Measurements from ENCODE around the gene SLC9A9.

Gene SLC9A9

DNA sequence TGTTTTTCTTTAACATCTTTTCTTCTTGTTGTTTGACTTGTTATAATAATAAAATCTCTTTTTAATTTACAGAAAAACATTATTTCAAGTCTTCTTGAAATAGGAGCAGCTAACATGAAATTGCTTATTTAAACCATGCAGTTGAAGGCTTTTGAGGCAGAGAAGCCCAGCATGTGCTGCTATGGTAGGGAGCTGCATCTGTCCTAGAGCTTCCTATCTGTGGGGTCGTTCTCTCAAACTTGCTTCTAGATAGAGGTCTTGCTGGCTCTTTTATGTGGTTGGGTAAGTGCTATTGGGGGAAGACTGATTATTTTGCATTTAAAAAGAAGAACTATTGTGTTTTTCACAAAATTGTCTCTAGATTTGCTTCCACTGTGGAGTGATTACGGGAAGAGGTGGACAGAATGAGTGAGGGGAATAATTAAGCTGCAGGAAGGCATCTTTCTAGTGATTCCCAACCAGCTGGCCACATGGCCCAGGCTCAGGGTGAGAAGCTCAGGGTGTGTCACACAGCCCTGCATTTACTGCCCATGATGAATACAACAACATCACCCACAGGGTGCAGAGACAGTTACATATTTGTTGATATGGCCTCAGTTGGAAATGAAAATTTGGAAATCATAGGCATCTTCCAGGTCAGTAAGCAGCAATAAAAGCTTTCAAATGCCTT, 630.0 kb downstream of the SLC9A9 start:
- 0 out of 2 replicates have a peak, but pooled peaks cover 5% of the 10 kb centered on the region for H3K4me1 ChIP-seq (ENCODE audit: low read length)
- no peak overlapping the region for H3K27ac ChIP-seq (ENCODE audit: low read length)
- H3K9me2 ChIP-seq (replicated peaks; ENCODE audit: insufficient read depth, low read length): no peaks in the 10 kb centered on the region
- TF ChIP-seq EZH2phosphoT487 (IDR thresholded peaks at IDR 0.05; ENCODE audit: low read length): no peak
- no peak for TF ChIP-seq CTCF (IDR thresholded peaks at IDR 0.05; ENCODE audit: low read length)
- TF ChIP-seq EZH2 (optimal IDR thresholded peaks at IDR 0.05; ENCODE audit: low read depth, low read length): no peak
- H3K9ac ChIP-seq (ENCODE audit: low read length): no peak overlapping the region
- H4K20me1 ChIP-seq (ENCODE audit: insufficient read depth, low read length): no peaks in the 10 kb centered on the region
- H3K4me2 ChIP-seq (ENCODE audit: low read depth, low read length): no peak overlapping the region
- H3K79me2 ChIP-seq (ENCODE audit: low read length): no peaks in the 10 kb centered on the region
- no peaks in the 10 kb centered on the region for H3K27me3 ChIP-seq (replicated peaks; ENCODE audit: insufficient read depth, low read length)
- H2AFZ ChIP-seq (ENCODE audit: low read length): no peak overlapping the region
- no peak overlapping the region for H3K4me3 ChIP-seq (ENCODE audit: low read length)
- DNase-seq: no peak
- no peaks in the 10 kb centered on the region for H3F3A ChIP-seq (ENCODE audit: insufficient read depth, low read length)
- no peaks in the 10 kb centered on the region for H3K36me3 ChIP-seq (replicated peaks; ENCODE audit: insufficient read depth, low read length)
- no peaks in the 10 kb centered on the region for H3K9me3 ChIP-seq (replicated peaks; ENCODE audit: insufficient read depth, low read length)

- Histone ChIP-seq H4K20me1 (ENCODE audit: insufficient read depth, low read length) (no peaks in the 10 kb centered on the region), H3K79me2 (ENCODE audit: low read length) (no peaks in the 10 kb centered on the region), H3K4me3 (ENCODE audit: low read length) (no peak overlapping the region), H3K4me2 (ENCODE audit: low read depth, low read length) (peak overlapping the region; percentile 39; the same call in 1 of the 2 replicates), H3K27me3 (replicated peaks; ENCODE audit: insufficient read depth, low read length) (no peaks in the 10 kb centered on the region), H3K36me3 (replicated peaks; ENCODE audit: insufficient read depth, low read length) (no peaks in the 10 kb centered on the region), H3F3A (ENCODE audit: insufficient read depth, low read length) (no peaks in the 10 kb centered on the region), H3K9me3 (replicated peaks; ENCODE audit: insufficient read depth, low read length) (no peaks in the 10 kb centered on the region), H3K27ac (ENCODE audit: low read length) (no peak overlapping the region), H3K9me2 (replicated peaks; ENCODE audit: insufficient read depth, low read length) (no peaks in the 10 kb centered on the region), H3K9ac (ENCODE audit: low read length) (no peak overlapping the region), H2AFZ (ENCODE audit: low read length) (0 out of 2 replicates have a peak overlapping the region, but pooled peaks have one; percentile 43), H3K4me1 (ENCODE audit: low read length) (0 out of 2 replicates have a peak, but pooled peaks cover 5% of the 10 kb centered on the region)
- TF ChIP-seq EZH2phosphoT487 (IDR thresholded peaks at IDR 0.05; ENCODE audit: low read length): no peak
- no peak for TF ChIP-seq EZH2 (optimal IDR thresholded peaks at IDR 0.05; ENCODE audit: low read depth, low read length)
- TF ChIP-seq CTCF (IDR thresholded peaks at IDR 0.05; ENCODE audit: low read length): no peak
- DNase-seq: no peak
Observed at GRCh38 chr3:143217283-143217682, 631.0 kb downstream of the SLC9A9 start.

GRCh38 chr3:143216709-143217182, 631.5 kb downstream of the SLC9A9 start:
- peak; percentile 33 for DNase-seq
- Histone ChIP-seq H3K36me3 (replicated peaks; ENCODE audit: insufficient read depth, low read length) (no peaks in the 10 kb centered on the region), H3K9me3 (replicated peaks; ENCODE audit: insufficient read depth, low read length) (no peaks in the 10 kb centered on the region), H4K20me1 (ENCODE audit: insufficient read depth, low read length) (no peaks in the 10 kb centered on the region), H3K4me3 (ENCODE audit: low read length) (no peak overlapping the region), H3K27ac (ENCODE audit: low read length) (no peak overlapping the region), H3F3A (ENCODE audit: insufficient read depth, low read length) (no peaks in the 10 kb centered on the region), H3K9me2 (replicated peaks; ENCODE audit: insufficient read depth, low read length) (no peaks in the 10 kb centered on the region), H3K4me1 (ENCODE audit: low read length) (0 out of 2 replicates have a peak, but pooled peaks cover 5% of the 10 kb centered on the region), H3K9ac (ENCODE audit: low read length) (no peak overlapping the region), H3K4me2 (ENCODE audit: low read depth, low read length) (peak overlapping the region; percentile 39; the same call in 1 of the 2 replicates), H3K79me2 (ENCODE audit: low read length) (no peaks in the 10 kb centered on the region), H2AFZ (ENCODE audit: low read length) (peak overlapping the region; percentile 43; the same call in 1 of the 2 replicates), H3K27me3 (replicated peaks; ENCODE audit: insufficient read depth, low read length) (no peaks in the 10 kb centered on the region)
- TF ChIP-seq EZH2 (optimal IDR thresholded peaks at IDR 0.05; ENCODE audit: low read depth, low read length) (no peak), CTCF (IDR thresholded peaks at IDR 0.05; ENCODE audit: low read length) (no peak), EZH2phosphoT487 (IDR thresholded peaks at IDR 0.05; ENCODE audit: low read length) (no peak)
